Measurements from ENCODE around the gene LAMA5.

Gene LAMA5

DNA sequence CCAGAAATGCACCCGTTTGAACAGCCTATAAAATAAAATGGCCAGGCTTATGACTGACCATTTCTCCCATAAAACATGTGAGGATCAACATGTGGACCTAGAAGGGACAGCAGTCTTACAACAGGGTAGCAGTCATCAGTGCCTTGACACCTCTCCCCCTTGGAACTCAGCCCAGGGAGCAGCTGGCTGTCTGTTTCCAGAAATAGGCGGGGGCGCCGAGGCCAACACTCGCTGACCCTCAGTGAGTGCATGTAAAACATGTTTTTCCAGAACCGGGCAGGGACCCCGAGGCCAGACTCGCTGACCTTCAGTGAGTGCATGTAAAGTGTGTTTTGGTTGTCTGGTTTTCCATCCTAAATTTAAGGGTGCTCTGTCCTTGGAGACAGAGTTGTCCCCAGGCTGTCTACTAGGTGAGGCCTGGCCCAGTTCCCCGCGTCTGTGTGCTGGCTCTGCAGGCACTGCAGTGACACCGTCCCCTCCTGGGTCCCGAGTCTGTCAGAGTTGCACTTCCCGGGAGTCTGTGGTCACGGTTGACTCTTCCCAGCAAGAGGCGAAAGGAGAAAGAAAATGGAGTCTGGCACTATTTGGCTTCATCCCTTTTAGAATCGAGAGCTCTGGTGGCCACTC, 84.1 kb downstream of the LAMA5 start:
- no peak for DNase-seq

DNA sequence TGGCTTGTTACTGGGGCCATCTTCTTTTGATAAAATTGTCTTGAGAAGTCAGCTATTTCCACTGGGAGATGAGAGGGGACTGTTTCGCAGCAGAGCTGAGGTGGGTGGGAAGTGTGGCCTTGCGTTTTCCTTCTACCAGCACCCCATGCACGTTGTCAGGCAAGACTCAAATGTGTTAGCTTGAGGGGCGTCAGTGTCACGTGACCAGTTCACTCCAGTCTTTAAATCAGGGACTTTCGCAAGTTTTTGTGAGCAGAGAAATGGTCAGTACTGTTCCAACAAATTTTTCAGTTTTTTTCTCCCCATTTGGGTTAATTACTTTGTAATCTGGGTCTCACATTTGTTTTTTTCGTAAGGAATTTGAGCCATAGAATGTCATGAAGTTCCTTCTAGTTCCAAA, 85.0 kb downstream of the LAMA5 start:
- DNase-seq = no peak

DNA sequence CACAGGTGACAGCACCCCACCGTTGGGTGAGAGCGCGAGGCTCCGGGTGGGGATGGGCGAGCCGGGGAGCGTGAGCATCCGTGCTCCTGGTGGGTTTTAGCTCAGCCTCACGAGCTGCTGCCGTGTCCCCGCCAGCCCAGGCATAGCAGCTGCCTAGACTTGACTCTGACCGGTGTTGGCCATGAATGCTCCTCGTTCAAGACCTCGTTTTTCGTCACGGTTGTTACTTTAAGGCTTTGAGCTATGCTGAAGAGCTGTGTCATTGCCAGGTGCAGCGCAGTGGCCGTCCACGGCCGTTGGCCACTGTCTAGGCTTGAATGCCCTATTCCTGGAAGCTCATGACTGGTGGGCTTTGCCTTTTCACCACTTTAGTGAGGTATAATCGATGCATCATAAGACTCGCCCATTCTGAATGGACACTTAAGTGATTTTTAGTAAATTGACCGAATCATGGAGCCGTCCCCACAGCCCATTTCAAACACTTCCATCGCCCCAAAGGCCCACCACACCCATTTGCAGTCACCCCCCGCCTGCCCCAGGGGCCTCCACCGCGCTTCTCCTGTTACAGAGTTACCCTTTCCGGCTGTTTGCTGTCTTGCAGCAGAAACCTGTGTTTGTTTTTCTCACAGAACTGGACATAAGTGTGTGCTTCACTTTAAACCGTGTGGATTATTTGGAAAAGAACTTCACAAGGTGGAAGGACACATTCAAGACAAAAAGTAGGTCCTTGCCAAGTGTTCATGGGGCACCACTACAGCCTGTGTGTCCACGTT, 85.8 kb downstream of the LAMA5 start:
- DNase-seq = peak; percentile 45

DNA sequence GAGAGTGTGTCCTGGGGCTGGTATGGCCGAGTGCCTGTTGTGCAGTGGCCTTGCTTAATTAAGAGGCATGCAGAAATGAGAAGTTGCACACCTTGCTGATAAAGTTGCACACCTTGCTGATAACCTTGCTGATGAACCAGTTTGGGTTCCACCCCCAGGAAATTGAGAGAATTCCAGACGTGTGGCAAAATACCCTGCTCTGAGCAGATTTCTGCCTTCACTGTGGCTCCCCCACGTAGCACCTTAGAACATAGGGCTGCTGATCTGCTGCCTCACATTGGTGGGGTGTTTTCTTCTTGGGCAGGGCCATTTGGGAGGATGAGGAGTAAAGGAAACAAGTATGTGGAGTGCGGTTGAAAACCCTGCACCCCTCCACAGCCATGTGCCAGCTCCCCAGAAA, 86.8 kb downstream of the LAMA5 start:
- no peak for DNase-seq

DNA sequence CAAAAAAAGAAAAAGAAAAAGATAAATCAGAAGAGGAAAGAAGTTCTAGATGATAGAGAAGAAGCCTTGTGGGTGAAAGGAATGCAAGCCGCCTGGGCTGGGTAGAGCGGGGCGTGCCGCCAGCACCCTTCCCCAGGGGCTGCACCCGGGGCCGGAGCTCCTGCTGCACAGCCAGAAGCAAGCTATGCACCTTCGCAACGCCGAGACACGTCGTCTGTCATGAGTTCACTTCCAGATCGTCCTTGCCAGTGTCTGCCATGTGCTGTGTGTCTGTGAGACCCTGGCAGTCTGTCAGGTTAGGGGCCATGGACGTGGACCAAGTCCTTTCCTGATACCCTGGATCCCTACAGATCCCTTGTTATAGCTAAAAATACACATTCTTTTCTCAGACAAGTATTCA, 89.9 kb downstream of the LAMA5 start:
- DNase-seq = no peak

DNA sequence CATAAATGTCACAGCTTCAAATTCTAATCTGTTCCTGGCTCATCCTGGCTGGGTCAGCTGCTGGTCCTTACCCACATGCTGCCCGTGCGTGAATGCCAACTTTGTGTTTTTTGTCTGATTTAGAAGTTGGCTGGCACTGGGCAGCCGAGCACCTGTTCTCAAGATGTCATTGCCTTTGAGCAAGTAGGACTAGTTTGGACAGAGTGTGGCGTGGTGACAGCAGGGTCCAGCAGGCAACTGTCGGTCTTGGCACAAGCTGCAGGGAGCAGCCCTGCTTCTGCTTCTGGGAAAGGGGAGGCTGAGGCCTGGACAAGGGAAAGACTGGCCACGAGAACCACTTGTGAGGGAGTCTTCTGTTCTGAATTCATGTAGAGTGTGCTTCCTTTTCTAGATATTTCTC, 90.7 kb downstream of the LAMA5 start:
- DNase-seq = no peak

DNA sequence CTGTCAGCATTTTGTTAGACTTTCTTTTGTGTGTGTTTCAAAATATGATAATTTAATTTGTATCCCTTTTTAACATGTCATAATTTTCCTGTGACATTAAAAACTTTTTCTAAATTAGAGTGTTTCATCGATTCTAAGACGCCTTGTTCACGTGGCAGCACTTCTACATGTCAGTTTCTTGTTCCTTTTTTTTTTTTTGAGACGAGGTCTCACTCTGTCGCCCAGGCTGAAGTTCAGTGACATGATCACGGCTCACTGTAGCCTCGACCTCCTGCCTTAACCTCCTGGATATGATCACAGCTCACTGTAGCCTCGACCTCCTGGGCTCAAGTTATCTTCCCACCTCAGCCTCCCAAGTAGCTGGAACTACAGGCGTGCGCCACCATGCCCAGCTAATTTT, 91.9 kb downstream of the LAMA5 start:
- DNase-seq = no peak

DNA sequence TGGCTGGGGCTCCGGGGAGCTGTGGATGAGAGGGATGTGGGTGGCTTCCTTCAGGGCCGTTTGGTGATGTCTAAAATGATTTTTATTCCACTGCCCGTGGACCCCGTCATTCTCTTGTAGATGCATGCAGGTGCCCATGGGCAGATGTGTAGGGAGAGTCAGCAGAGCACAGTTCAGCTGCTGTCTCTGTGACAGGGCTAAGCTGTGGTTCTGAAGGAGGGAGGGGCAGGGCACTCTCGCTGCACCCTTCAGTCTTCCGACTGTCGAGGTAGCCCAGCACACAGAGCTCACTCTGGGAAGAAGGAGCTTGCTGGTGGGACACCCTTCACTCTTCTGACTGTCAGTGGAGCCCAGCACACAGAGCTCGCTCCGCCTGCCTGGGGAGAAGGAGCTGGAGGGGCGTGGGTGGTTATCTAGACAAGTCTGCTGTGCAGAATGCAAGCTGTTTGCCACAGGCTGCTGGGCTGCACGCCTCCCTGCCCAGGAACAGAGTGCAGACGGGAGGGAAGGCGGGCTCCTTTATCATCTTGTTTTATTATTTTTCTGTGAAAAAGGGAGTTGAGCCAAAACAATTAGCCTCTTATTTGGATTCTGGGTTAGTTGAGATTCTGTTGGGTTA, 92.7 kb downstream of the LAMA5 start:
- DNase-seq = no peak

DNA sequence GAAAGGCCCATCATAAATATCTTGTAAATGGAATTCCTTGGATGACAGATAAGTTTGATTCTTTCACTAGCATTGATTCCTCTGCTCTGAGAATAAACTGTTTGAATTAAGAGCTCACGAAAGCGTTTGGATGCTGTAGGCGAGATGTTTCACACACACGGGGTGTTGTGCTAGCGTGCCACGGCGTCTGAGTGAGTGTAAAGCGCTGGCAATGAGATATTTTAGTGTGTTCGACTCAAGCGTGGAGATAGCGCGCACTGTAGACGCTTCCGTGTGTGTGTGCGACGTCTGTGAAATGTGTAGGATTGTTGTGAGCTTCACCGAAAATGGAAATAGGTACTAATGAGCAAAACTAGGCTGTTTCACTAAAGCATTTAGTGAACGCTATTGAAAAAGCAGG, 93.7 kb downstream of the LAMA5 start:
- no peak for DNase-seq

DNA sequence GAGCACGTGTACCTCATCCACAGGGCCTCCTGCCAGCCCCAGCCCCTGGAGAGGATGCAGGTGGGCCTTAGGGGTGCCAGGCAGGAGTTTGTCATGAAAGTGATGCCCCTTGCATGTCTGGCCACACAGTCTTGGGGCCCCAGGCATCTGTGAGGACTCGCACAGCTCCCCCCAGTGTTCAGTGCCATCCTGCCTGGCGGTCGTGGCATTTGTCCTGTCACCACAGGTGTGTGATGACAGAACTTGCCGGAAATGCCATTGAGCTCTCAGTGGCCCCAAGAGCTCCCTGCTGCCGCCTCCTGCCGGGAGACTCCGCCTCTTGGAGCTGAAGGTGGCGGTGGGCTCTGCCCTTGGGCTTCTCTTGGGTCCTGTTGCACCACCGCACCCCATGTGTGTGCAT, 94.9 kb downstream of the LAMA5 start:
- DNase-seq = no peak

DNA sequence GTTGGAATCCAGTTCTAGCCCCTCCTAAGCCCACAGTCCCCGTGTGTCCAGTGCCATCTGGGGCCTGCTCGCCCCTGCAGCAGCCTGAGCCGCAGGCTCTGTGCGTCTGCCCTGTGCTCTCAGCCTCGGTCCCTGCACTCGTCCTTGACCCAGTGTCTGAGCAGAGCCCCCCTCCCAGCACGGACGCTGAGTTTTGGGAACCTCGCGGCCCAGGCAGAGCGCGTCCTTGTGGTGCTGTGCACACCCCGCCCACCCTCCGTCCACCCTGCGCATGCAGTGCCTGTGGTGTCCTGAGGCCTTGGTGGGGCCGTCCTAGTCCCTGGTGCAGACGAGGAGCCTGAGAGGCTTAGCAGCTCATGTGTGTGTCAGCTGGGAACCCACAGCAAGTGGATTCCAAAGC, 97.2 kb downstream of the LAMA5 start:
- DNase-seq = no peak

DNA sequence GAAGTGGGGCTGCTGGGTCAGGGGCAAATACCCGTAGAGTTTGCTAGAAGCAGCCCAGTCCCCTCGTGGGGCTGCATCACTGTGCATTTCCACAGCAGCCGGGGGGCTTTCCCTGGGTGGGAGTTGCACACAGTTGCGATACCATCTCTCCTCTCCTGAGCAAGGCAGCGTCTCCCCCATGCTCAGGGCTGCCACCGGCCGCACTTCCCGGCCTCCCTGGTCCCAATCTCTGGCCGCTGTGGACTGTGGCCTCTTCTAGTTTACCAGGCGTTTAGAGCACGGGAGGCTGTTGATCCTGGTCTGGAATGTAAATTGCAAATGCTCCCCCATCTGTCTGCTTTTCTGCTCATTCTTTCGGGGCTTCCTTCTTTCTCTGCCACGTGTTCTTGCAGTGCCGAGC, 97.7 kb downstream of the LAMA5 start:
- no peak for DNase-seq

DNA sequence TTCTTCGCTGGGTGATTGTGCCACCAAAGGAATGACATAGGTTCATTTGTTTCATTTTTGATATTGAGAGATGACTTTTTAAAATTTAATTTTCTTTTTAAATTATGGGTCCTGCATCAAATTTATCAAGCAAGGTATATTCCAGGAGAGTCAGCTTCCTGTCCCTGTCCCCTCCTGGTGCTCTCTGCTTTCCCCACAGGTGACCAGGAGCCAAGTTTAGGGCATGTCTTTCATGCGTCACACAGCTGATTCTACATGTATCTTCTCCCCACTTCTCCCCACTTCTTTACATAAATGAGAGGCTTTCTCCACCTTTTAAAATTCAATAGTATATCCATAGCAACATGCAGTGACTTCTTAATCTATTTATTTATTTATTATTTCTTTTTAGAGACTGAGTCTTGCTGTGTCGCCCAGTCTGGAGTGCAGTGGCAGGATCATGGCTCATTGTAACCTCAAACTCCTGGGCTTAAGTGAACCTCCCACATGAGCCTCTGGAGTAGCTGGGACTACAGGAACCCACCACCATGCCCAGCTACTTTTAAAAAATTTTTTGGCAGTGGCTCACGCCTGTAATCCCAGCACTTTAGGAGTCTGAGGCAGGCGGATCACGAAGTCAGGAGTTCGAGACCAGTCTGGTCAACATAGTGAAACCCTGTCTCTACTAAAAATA, 98.7 kb downstream of the LAMA5 start:
- no peak for DNase-seq

DNA sequence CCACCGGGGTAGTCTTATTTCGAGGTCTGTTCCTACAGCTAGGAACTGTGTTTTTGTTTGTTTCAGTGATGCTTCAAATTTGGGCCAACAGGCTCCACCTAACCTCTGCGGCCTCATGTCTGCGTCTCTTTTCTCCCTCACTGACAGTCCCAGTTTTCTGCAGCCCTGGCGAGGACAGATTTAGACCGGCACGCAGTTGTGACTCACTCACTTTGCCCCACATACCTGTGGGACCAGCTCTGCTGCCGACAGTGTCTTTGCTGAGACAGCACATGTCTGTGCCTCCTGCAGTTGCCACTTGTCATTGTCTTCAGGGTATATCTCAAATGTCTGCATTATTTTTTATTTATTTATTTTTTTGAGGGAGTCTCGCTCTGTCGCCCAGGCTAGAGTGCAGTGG, 99.6 kb downstream of the LAMA5 start:
- DNase-seq = no peak

DNA sequence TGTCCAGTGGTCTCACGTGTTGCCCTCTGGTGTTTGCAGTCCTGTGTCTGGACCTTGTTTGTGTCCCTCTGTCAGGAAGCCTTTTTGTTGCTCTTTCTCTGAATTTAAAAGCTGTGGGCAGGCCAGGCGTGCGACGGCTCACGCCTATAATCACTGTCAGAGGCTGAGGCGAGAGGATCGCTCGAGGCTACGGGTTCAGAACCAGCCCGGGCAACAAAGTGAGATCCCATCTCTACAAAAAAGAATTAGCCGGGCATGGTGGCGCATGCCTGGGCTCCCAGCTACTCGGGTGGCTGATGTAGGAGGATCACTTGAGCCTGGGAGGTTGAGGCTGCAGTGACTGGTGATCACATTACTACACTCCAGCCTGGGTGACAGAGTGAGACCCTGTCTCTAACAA, 100.3 kb downstream of the LAMA5 start:
- DNase-seq = no peak

DNA sequence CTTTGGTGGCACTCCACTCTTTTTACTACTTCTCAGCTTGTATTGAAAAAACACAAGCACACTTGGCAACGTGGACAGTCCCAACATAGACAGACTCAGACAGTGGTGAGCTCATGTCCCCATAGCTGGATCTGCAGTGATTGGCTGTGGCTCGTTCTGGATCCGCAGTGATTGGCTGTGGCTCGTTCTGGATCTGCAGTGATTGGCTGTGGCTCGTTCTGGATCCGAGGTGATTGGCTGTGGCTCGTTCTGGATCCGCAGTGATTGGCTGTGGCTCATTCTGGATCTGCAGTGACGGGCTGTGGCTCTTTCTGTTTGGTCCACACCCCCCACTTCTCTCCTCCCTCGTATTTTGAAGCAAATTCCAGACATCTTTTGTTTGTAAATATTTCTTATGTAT, 100.8 kb downstream of the LAMA5 start:
- no peak for DNase-seq

DNA sequence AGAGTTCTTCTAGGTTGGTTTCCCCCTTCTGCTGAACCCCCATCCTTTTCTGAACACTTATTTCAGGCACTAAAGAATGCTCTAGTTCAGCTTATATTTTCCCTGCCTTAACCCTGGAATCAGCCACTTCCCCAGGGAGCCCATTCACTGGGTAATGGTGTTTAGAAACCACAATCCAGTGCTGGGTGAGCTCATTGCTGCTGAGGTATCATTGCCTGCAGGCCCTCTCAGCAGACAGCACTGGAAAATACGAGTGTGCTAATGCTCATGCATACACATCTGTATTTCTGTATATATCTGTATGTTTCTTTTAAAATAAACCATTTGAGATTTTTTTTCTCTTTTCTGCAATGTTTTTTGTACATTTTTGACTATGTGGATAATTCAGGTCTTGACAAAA, 101.7 kb downstream of the LAMA5 start:
- DNase-seq = no peak

DNA sequence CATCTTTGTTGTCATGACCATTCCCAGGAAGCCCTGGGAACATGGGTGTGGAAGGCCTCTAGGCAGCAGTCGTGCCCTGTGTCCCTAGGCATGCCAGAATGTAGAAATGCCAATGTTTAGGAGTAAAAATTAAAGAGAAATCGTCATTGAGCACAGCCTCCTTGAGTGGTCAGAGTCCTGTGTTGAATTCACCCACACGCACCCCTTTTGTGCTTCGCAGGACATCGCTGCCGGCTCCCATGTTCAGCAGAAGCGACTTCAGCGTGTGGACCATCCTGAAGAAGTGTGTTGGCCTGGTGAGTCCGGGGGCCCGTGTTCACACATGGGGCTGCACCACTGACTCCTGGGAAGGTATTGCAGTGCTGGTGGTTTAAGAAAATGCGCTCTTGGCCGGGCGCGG, 103.7 kb downstream of the LAMA5 start:
- no peak for DNase-seq

DNA sequence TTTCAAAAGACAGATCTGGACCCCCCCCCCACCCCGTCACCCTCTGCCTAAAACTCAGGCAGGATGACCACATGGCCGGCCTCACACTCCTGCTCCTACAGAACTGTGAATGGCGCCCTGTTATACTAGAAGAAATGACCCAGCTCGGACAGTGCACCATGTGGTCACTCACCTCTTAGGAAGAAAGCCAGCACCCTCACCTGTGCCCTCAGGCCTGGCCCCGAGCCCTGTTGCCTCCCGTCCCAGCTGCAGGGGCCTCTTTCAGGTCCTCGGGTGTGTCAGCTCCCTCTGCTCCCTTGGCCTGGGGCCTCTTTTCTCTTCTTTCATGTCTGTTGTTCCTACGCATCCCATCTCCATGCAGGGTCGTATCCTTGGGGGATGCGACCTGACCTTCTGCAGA, 105.0 kb downstream of the LAMA5 start:
- no peak for DNase-seq

DNA sequence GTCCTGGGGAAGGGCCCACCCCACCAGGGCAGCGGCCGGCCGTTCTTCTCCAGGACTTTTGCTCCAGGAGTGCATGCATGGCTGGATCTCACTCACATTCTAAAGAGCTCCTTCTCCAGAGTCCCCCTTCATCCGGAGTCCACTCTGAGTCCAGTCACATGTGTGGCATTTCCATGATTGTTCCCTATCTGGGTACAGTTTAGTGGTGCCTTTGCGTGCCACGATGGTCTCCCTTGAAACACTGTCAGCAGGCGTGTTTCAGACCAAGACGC, 107.9 kb downstream of the LAMA5 start:
- DNase-seq = no peak
